C4-2B (cell line): ENCODE measurements around the gene PASD1.

Source experiments
- CTCF ChIP-seq: fragments of 450-650 bp; conservative IDR thresholded peaks from 2 replicates; pipeline ENCODE4 v1.5.1; 2017; ENCODE audit warnings: mild to moderate bottlenecking
- ZFX ChIP-seq: fragments of 450-650 bp; IDR thresholded peaks from 2 replicates; pipeline ENCODE4 v1.6.1; 2017

DNA sequence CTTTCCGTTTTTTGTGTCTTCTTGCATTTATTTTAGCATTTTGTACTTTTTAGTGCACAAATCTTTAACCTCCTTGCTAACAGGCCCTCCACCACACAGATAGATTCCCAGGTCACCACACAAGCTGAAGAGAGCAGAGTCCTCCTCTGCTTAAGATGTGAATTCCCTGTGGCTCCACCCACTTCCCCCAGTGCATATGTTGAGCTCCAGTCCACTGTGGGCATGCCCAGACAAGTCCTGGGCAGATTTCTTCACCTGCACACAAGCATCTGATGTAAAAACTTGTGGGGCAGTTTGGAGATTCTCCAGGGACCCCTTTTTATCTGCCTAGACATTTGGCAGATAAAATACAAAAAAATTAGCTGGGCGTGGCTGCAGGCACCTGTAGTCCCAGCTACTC, 19.8 kb upstream of the PASD1 start:
- TF ChIP-seq CTCF (no peak), ZFX (no peak)
